Kasumi-1 (cell line): ENCODE measurements around the gene TMEM150B.

Source experiments
- DNase-seq, 2 experiments: peaks; one replicate each; lab custom pipeline; 2025; lab: John Stamatoyannopoulos, UW

The TMEM150B gene

GRCh38 chr19:55305491-55305890 lies 19.6 kb downstream of the TMEM150B start:
- DNase-seq: peak; percentile 39 to 72

- DNase-seq: no peak
These were observed 20.2 kb downstream of the TMEM150B start for GRCh38 chr19:55304980-55305379.

DNA sequence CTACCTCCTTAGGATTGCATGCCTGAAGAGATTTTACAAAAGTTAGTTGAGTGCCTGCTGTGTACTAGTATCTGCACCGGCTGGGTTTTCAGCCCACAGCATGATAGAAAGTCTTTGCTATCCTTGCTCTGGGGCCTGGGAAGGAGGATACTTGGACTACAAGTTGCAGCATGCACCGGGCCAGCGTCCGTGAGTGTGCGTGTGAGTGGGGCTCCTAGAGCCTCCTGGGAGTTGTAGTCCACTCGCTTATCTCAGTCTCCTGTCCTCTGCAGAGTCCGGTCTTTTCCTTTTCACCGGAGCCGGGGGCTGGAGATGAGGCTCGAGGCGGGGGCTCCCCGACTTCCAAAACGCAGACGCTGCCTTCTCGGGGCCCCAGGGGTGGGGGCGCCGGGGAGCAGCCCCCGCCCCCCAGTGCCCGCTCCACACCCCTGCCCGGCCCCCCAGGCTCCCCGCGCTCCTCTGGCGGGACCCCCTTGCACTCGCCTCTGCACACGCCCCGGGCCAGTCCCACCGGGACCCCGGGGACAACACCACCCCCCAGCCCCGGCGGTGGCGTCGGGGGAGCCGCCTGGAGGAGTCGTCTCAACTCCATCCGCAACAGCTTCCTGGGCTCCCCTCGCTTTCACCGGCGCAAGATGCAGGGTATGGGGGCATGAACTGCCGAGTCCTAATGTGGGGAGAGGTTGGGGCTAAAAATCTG lies 20.7 kb downstream of the TMEM150B start:
- peak; percentile 29 to 44 for DNase-seq

GRCh38 chr19:55303477-55303876 lies 21.7 kb downstream of the TMEM150B start:
- no peak for DNase-seq

- no peak for DNase-seq
These were observed 22.8 kb downstream of the TMEM150B start for GRCh38 chr19:55302318-55302703.

GRCh38 chr19:55301459-55302317 lies 23.5 kb downstream of the TMEM150B start:
- DNase-seq: peak; percentile 77 to 82

DNA sequence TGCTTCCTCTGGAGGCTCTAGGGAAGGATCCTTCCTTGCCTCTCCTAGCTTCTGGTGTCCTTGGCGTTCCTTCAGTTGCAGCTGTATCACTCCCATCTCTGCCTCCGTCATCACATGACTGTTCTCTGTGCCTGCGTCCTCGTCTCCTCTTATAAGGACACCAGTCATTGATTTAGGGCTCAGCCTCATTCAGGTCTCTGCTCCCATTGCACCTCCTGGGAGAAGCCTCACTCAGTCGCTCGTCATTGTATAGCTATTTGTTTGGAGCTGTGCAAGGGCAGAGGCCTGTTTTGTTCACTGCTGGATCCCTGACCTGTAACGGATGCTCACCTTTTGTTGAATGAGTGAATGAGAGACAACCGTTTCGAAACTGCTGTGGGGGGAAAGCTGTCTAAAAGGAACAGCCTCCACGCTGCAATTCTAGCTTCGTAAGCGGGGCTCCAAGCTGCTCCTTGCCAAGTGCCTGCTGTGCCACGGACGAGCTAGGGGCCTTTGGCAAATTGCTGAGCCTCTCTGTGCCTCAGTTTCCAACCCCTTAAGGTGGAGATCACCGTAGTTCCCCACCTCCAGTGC lies 24.2 kb downstream of the TMEM150B start:
- DNase-seq: no peak

GRCh38 chr19:55299991-55300390 lies 25.1 kb downstream of the TMEM150B start:
- DNase-seq: no peak

DNA sequence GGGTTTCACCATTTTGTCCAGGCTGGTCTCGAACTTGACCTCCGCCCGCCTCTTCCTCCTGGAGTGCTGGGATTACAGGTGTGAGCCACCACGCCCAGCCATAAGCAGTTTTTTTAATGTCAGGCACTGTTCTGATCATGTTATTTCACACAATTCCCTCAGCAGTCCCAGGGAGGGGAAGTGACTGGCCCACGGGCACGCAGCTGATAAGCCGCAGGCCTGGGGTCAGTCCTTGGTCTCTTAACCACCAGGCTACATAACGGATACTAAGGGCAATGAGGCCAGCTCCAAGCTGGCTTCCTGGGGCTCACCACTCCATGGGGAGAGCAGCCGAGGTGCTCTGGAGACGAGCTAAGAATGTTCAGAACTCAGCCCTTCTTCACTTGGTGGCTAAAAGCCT lies 27.9 kb downstream of the TMEM150B start:
- DNase-seq: no peak

GRCh38 chr19:55289117-55289796 lies 35.9 kb downstream of the TMEM150B start:
- DNase-seq: no peak

- DNase-seq: no peak
These were observed 37.6 kb downstream of the TMEM150B start for GRCh38 chr19:55287361-55288079.

DNA sequence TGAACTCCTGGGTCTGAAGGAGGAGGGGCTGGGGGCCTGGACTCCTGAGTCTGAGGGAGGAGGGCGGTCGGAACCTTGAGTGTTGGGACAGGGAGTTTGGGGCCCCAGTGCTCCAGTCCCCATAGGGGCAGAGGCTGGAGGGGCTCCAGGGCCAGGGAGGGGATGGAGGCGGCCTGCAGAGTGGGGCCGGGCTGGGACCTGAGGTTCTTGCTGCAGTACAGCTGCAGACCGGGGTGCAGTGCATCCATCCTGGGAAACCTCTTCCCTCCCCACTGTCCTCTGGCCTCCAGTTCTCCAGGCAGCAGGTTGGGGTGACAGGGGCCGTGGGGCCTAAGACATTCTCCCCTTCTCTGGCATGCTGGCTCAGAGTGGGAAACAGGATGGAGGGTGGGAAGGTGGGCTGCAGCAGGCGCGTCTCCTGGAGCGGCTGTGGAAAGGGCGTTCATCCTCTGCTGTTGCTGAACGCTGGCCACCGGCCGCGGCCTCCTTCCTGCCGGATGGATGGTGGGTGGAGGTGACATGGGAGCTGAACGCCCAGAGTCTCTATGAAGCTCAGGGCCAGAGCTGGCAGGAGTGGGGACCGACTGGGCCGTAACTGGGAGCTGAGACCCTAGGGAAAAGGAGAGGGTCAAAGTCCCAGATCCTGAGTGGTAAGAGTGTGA lies 39.8 kb downstream of the TMEM150B start:
- no peak for DNase-seq

DNA sequence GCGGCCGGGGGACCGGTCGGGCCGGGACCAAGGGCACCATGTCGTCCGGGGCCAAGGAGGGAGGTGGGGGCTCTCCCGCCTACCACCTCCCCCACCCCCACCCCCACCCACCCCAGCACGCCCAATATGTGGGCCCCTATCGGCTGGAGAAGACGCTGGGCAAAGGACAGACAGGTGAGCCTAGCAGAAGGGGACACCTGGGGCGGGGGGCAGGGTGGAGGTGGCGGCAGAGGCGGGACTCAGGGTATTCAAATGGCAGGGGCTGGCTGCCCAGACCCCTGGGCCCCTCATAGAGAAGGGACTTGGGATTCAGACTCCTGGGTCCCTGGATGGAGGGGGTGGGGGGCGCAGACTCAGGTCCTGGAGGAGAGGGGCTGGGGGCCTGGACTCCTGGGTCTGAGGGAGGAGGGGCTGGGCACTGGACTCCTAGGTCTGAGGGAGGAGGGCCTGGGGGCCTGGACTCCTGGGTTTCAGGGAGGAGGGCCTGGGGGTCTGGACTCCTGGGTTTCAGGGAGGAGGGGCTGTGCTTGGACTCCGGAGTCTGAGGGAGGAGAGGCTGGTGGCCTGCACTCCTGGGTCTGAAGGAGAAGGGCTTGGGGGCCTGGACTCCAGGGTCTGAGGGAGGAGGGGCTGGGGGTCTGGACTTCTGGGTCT lies 40.6 kb downstream of the TMEM150B start:
- DNase-seq: no peak

DNA sequence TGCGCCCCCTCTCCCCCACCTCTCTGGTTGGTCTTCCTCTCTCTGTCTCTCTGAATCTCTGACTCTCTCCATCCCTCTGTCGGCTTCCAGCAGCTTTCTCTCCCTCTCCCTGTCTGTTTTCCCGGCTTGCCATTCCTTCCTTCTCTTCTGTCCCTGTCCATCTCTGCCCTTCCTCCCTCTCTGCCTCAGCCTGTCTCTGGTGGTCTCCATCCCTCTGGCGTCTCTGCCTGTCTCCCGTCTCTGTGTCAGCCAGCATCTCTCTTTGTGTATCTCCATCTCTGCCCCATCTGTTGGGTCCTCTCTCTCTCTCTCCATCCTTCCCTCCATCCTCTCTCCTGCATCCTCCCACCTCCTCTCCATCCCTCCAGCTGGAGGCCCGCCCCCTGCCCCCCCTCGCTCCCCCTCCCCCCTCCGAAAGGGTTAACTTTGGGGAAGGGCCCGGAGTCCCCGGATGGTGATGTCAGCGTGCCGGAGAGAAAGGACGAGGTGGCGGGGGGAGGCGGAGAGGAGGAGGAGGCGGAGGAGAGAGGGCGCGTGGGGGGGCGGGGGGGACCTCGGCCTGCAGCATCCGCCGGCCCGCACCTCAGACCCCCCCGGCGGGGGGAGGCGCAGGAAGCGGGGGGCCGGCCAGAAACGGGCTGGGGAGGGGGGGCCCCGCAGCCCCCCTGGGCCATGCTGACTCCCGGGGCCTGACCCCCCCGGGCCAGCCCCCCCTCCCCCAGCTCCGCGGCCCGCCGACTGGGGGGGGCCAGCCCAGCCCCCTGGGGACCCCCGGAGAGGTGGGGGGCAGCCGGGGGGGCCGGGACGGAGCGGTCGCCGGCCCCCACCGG lies 41.4 kb downstream of the TMEM150B start, which contains the start of gene BRSK1:
Gene BRSK1 (plus strand): TSS at position 450 of the 830 bp plus-strand sequence. CDS start 446 bp downstream, outside the sequence.
- no peak for DNase-seq

- DNase-seq: peak; percentile 94
These were observed 45.1 kb downstream of the TMEM150B start, which contains the start of gene HSPBP1 for GRCh38 chr19:55279770-55280643. Gene HSPBP1 (minus strand): TSS chr19:55280110. CDS start chr19:55279608, 502 bp downstream.

DNA sequence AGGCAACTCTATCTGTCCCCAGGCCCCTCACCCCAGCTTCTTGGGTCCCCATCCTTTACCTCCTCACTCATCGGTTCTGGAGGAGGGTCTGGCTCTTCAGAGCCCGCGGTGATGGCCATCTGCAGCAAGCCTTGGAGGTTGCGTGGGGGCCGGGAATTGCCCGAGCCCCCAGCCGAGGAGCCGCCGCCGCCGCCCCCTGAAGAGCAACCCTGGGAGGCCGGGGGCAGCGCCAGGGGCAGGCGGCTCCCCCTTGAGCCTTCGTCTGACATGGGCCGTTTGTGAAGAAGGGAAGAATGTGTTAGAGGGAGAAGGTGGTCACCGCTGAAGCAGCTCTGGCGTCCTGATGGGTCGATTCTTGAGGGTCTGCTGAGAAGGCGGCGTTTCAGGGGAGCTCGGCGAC lies 45.8 kb downstream of the TMEM150B start:
- DNase-seq: no peak

- no peak for DNase-seq
These were observed 46.6 kb downstream of the TMEM150B start for GRCh38 chr19:55278391-55279135.

GRCh38 chr19:55277494-55277893 lies 47.6 kb downstream of the TMEM150B start:
- no peak for DNase-seq
